GM19351 (cell line): Measurements from ENCODE around the gene C2orf78.
"Not testable (repeated sequence)": the region's sequence is repeated elsewhere in the genome, so short reads cannot be mapped to it uniquely, and the experiment has no call there.

ENCODE experiments used
- ATAC-seq: cut with Tn5 transposase; IDR thresholded peaks from one replicate; pipeline ENCODE4 v1.9.1; 2021; ENCODE audit warnings: mild to moderate bottlenecking, moderate library complexity; ENCODE audit not compliant: unreplicated experiment

C2orf78 gene

DNA sequence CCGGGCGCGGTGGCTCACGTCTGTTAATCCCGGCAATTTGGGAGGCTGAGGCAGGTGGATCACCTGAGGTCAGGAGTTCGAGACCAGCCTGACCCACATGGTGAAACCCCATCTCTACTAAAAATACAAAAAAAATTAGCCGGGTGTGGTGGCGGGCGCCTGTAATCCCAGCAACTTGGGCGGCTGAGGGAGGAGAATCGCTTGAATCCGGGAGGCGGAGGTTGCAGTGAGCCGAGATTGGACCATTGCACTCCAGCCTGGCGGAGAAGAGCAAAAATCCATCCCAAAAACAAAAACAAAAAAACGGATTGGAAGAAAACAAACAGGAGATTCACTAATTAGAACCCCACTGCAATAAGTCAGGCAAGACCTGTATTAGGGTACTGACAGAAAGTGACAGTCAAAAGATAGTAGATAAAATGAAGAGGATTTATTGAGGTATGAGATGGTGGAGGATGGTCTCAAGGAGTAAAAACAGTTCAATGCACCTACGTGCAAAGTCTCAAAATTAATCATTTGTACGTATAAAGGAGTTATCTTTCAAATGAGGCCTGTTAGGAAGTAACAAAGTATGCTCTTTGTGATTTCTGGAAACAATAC, 5.0 kb upstream of the C2orf78 start:
- ATAC-seq, result not testable (repeated sequence)

DNA sequence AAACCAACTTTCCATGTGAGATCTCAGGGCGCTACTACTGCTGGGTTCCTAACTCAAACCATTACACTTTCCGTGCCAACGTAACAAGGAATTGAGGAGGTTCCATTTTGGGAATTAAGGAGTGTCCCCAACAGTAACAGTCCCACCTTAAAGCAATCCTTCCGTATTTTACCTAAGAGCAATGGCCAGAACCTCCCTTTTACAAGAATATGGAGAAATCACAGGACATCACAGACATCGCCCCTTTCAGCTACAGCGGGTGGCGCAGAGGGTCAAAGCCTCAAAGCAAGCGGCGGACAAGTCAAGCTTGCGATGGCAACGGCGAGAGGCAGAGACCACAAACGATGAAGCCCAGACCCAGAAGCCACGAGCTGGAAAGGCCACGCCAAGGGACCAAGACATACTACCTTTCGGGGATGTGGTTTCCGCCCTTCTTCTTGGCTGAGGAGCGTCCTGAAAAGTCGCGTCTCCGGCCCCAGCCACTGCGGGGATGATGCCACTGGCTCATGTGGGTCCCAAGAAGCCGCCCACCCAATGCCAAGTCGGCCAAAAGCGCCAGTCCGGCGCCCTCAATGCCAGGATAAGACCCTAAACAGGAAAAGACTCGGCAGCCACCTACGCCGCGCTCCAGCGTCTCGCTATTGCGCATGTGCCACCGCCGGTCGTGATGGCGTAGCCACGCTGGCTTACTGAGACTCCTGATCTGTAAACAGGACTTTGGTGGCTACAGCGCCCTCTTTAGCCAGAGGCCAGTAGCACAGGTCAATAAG, 4.3 kb upstream of the C2orf78 start, which contains the start of gene DUSP11:
DUSP11 (minus strand) TSS at position 637 of the 770 bp plus-strand sequence; CDS start at position 508, 129 bp downstream.
- ATAC-seq, result peak; percentile 98

DNA sequence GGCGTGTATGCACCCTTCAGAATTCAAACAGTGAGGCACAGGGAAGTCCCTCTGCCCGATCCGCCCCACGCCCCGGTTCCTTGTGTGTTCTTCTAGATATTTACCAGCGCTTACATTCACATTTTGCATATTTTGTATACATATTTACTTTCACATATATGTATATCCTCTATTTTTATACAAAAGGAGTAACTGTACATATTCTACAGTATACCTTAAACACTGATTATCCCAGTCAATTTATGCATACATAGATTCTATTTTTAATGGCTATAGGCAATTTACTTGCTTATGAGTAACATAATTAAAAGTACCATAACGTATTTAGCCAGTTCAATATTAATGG, 3.8 kb upstream of the C2orf78 start:
- no peak for ATAC-seq

DNA sequence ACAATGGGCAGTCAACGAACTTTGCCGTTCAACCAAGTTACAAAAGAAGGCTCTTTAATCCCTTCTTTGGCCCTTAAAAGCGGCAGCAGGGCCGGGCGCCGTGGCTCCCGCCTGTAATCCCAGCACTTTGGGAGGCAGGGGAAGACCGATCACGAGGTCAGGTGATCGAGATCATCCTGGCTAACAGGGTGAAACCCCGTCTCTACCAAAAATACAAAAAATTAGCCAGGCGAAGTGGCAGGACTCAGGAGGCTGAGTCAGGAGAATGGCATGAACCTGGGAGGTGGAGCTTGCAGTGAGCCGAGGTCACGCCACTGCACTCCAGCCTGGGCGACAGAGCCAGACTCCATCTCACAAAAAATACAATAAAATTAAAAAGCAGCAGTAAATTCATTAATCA, 581 bp upstream of the C2orf78 start:
- ATAC-seq, result not testable (repeated sequence)

DNA sequence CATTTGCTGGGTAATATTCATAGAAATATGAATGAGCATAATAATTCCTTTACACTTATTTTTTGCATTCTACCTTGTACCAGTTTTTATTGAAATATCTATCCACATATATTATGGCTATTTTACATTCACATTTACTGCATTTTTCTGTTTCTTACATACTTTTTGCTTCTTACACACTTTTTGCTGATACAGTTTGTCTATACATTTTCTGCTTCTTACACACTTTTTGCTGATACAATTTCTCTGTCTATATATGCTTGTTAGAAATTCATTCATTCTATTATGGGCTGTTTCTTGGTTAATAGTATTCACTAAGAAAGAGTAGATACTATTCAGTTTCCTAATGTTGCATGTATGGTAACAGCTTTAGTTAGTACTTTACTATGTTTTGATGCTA, 27.9 kb downstream of the C2orf78 start:
- ATAC-seq, result no peak

DNA sequence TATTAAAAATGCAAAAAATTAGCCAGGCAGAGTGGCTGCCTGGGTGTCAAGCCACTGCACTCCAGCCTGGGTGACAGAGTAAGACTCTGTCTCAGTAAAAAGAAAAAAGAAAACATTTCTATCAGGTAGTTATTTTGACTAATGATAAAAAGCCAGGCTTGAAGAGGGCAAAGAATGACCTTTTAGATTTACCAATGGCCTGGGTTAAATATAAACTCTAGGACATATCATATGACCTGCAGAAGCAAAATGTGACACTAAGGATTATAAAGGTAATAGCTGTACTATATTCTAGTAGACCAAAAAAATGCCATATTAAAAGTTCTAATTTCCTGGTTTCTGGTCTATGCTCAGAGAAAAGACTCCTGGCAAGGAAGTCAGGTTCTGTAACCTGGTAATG, 28.7 kb downstream of the C2orf78 start:
- ATAC-seq, result no peak

DNA sequence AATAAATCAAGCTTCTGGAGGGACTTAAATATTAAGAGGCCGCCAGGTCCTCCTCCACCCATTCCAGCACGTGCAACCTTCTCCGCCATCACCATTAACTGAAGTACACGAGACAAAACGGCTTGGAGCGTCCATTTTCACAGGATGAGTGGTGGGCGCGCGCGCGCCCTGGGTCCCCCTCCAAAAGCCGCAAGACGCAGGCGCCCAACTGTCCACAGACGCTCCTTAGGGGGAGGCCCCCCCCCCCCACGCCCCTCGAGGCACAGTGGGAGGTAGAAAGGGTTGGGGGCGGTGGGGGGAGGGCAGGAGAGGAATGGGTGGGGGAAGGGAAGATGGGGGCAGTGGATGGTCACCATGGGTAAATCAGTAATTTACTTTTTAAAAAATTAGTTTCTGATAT, 34.3 kb downstream of the C2orf78 start:
- ATAC-seq, result no peak

DNA sequence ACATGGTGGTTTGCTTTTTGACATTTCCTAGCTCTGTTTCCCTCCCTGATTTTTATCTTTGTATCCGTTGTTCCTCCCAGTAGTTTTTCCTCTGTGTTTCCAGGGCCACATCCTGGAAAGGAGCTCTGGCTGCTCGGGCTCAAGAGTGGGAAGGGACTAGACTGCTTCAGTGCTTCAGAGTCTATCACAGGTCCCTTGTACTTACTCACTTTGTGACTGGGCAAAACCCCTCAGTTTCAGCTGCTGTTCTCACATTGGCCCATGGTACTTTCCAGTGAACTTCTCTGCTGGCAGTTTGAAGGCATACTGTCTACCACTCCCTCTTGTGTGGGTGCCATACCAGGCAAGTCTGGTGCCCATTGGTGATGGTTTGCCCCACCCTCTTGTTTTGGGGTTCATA, 37.2 kb downstream of the C2orf78 start:
- ATAC-seq, result peak; percentile 81

DNA sequence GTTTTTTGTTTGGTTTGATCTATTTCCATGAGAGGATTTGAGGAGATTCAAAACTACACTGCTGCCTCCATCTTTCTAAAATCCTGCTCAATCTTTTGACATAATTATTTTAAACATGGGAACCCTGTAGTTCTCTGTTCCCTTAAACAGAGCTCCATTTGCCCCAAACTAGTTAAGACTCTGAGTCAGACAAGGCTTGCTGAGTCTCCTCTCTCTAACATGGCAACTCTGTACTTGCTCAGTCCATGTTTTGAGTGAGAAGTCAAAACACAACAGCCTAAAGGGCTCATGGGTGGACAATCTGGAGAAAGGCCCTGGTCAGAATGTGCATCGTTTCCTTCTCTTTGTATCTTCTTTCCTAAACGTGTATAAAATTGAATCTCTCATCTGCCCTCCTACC, 37.7 kb downstream of the C2orf78 start:
- ATAC-seq, result no peak

DNA sequence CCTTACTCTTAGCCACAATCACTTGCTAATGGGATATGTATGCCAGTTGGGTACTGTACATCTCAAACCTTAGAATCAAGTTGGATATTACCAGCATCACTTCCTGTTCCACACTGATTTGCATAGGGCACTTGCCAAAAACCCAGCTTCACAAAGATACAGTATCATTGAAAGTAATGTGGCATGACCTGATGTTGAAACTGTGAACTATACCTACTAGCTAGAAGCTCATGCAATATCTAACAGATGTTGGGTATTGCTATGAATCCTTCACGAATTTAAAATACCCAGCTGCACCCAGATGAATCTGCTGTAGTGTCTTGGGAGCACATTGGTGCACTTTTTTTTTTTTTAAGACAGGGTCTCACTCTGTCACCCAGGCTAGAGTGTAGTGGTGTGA, 38.3 kb downstream of the C2orf78 start:
- ATAC-seq, result no peak

DNA sequence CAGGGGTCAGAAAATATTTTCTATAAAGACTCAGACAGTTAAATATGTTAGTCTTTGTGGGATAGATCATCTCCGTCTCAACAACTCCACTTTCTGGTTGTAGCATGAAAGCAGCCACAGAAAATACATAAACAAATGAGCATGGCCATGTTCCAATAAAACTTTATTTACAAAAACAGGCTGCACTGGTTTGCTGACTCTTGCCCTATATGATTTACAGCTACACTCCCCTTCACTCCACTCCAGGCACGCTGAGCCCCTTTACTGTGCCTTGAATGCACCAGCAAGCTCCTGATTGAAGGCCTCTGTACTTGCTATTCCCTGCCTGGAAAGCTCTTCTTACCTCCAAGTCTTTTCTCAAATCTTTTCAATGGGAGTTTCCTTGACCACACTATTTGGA, 39.0 kb downstream of the C2orf78 start:
- ATAC-seq, result no peak

DNA sequence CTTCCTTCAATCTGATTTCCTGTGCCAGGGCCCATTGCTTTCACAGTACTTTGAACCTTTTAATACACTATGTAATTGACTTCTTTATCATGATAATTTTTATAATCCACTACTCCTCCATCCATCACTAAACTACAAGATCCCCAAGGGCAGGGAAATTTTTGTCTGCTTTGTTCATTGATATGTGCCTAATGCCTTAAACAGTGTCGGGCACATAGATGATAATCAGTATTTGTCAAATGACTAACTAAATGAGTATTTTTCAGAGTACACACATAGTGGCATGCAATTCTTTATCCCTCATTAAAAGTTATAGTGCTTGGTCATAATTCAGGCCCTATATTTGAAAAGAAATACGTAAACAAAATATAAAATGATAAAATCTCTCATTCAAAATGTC, 39.4 kb downstream of the C2orf78 start:
- ATAC-seq, result no peak

DNA sequence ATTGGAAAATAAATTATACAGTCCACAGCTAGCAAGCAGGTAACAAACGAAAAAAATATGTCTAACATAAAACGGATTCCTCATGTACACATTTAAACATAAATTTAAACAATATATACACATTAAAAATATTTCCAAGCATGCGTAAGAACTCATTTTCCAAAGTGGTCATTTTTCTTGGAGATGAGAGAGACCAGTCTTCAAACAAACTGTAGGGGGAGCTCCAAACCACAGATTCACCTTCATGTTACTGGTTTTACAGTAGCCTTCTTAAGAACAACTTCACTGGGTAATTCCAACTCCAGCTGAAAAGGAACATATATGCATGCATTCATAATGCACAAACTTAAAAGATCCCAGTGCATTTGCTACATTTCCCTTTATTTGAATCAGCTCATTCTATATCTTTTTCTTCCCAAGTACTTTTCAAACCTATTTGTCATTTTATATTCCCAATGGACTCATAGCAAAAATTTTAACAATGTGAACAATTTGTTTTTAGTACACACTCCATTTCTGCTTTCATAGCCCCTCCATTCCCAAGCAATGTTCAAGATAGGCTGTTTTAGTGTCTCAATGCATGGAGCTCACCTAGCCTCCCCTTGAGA, 40.0 kb downstream of the C2orf78 start:
- no peak for ATAC-seq

DNA sequence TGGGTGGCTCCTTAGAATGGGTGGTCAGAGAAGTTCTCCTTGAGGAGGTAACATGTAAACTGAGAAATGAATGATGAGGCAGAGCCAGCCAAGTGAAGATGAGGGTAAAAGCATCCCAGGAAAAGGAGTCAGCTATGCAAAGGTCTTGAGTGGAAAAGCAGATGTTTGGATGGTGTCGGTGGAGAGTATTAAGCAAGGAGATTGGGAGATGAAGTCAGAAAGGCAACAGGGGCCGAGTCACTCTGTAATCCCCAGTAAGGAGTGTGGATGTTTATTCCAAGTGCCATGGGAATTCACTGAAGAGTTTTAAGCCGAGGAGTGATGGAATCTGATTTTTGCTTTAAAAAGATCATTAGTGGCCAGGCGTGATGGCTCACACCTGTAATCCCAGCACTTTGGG, 41.4 kb downstream of the C2orf78 start:
- no peak for ATAC-seq

DNA sequence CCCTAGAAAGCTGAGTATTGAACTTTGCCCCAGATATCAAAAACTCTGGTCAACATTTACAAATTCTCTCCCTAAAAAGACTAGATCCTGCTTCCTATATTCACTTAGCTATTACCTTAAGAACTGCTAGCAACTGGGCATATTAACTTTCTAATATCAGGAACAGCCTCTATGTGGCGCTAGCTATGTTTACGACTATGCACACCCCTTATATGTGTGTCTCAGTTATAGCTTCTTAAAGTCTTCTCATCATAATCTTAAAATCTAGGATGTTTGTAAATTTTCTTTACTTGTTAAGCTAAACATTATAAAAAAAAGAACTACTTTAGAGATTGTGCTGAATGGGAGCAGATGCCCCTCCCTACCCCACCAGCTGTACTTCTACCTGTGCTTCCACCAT, 43.0 kb downstream of the C2orf78 start:
- ATAC-seq, result no peak

DNA sequence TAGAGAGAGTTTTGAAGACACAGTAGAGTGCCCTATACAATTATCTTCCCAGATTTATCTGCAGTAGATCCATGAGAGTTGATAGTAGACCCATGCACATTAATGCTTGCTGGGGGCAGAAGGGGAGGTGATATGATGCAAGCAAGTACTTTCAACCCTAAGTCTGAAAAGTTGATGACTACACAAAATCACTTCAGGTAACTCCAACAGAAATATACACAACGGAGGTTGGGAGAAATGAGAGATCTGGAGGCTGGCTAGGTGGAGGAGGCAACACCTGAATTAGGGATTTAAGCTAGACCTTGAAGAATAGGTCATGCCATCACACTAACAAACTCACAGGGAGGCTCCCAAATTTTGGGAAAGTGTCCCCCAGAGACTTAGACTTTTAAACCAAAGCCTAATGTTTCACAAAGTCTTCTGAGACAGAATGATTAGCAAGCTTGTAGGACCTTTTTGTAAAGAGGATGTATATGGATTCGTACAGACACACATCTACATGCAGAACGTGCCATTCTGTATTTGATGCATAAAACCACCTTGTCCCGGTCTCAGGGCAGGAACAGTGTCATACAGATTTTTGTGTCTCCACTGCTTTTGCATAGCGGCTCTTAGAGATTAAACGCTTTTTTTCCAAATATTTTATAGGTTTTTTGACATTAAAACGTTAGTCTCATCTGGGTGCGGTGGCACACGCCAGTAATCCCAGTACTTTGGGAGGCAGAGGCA, 43.8 kb downstream of the C2orf78 start:
- ATAC-seq, result no peak

DNA sequence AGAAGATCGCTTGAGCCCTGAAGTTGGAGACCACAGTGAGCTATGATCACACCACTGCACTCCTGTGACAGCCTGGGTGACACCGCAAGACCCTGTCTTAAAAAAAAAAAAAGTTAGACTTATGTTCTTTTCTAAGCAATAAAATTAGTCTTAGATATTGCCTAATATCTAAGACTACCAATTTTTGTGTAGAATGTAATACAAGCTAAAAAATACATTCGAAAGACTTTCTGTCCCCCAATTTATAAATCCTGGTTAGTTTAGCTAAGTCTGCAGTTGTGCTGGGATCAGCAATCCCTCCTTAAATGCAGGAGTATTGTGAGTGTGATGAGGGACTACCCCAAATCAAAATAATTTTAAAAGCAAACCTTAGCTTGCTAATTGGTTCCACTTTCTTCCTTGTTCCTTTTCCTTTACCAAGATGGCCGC, 44.4 kb downstream of the C2orf78 start:
- no peak for ATAC-seq

DNA sequence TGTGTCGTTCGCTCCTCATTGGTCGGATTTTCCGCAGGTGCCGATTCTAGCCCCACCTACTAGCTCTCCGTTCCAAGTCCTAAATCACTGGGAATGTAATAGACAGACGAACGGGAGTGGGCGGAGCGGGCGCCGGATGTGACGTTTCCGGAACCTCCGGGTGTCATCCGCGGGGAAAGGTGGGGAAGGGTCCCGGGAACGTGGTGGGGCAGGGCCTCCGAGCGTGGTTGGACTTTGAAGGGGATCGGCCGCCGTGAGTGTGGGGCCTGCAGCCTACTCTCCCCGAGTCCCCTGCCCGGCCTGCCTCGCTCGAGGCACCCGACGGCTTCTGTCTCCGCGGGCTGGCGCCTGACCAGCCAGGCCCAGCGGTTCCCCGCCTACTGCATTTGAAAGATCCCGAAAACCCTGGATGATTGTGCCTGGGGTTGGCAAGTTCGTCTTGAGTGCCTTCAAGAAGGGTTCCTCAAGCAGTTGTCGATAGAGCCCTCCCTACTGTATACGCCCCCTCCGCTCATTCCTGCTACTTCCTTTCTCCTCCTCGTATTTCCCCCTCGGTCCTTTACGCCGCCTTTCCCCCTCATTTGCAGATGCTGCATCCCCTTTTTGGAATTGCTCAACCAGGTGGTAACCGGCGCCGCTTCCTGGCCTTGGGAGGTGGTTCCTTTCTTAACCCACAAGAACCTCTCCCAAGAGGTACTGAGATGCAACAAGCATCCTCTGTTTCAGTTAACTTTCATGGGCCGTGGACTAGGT, 45.0 kb downstream of the C2orf78 start, which contains the start of gene STAMBP:
STAMBP (plus strand) TSS at position 144 of the 753 bp plus-strand sequence. CDS start 1,896 bp downstream, outside the sequence.
- peak; percentile 86 for ATAC-seq

DNA sequence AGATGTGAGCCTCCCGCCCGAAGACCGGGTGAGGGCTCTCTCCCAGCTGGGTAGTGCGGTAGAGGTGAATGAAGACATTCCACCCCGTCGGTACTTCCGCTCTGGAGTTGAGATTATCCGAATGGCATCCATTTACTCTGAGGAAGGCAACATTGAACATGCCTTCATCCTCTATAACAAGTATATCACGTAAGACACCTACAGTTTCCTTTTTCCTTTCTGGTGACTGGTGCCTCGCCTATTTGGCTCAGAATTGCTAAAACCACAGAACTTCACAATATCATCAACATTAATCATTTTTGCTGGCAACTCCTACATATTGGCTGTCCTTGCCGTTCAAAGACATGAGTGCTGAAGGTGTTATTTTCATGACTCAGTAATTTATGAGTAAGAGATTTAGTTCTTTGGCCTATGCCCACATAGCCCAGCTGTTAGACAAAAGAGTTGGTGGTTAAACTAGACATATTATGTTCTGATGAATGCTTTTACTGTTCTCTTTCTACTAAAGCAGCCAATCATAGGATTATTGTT, 47.0 kb downstream of the C2orf78 start:
- ATAC-seq, result no peak

DNA sequence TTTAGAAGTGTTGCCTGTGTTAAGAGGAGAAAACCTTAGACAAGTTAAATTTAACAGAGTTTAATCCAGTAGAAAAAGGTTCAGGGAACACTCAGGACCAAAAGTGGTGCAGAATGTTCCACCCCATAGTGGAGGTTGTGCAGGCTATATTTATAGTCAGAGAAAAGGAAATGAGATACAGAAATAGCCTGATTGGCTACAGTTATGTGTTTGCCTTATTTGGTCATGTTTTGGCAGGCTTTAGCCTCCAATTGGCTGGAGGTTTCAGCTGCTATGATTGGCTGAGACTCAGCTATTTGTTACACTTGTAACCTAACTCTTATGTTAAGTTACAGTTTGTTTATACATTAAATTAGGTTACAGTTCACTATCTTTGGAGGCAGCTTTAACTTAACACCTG, 48.9 kb downstream of the C2orf78 start:
- no peak for ATAC-seq
